Progenitor cell of endocrine pancreas (in vitro differentiated cells): ENCODE results near the gene ARHGAP10. TPM values are rescaled to one million over a fixed set of nuclear protein-coding genes. Genes with fewer than 3 reads are reported as not detected.
A peak's percentile ranks its signal among the peaks of the same experiment; 100 is the strongest.
"Not testable (repeated sequence)": the region's sequence is repeated elsewhere in the genome, so short reads cannot be mapped to it uniquely, and the experiment has no call there.

Experiments
- DNase-seq: peaks from one replicate; pipeline ENCODE4 v3.0.0; 2021; ENCODE audit warnings: low spot score; ENCODE audit not compliant: unreplicated experiment
- H3K27ac Mint-ChIP-seq: 2 replicates; pipeline ENCODE4 v1.8.0; 2021; ENCODE audit warnings: mild to moderate bottlenecking, moderate library complexity, mixed read lengths
- H3K27me3 Mint-ChIP-seq: 2 replicates; pipeline ENCODE4 v1.8.0; 2021; ENCODE audit warnings: mixed read lengths
- H3K36me3 Mint-ChIP-seq: 2 replicates; pipeline ENCODE4 v1.8.0; 2022; ENCODE audit warnings: mixed read lengths; ENCODE audit not compliant: insufficient read depth
- H3K4me1 Mint-ChIP-seq: 2 replicates; pipeline ENCODE4 v1.8.0; 2021; ENCODE audit warnings: low read depth, mixed read lengths
- H3K4me3 Mint-ChIP-seq: 2 replicates; pipeline ENCODE4 v1.8.0; 2021; ENCODE audit warnings: low read depth, mild to moderate bottlenecking, moderate library complexity, mixed read lengths
- H3K9me3 Mint-ChIP-seq: 2 replicates; pipeline ENCODE4 v1.8.0; 2021; ENCODE audit warnings: low read depth, mixed read lengths
- CTCF ChIP-seq: fragments of 200-600 bp; sonication (generic); IDR thresholded peaks from one replicate; pipeline ENCODE4 v1.5.0; 2021; ENCODE audit warnings: antibody characterized with exemption, mild to moderate bottlenecking; ENCODE audit not compliant: unreplicated experiment
- total RNA-seq: library from RNA; stranded (reverse); gene quantifications from 2 replicates; pipeline ENCODE4 v1.2.1, GENCODE V29; 2021

Gene ARHGAP10
- total RNA-seq, 1 donor from 2014 or later, result 11.0 TPM

GRCh38 chr4:147793569-147794313 lies 61.9 kb downstream of the ARHGAP10 start:
- DNase-seq, result no peak
- peaks cover 11% of the 10 kb centered on the region for H3K4me1 Mint-ChIP-seq
- TF ChIP-seq CTCF, result no peak
- H3K4me3 Mint-ChIP-seq, result no peak overlapping the region
- peak overlapping the region; percentile 5 for H3K27ac Mint-ChIP-seq
- no peaks in the 10 kb centered on the region for H3K27me3 Mint-ChIP-seq
- H3K36me3 Mint-ChIP-seq, result no peaks in the 10 kb centered on the region
- no peaks in the 10 kb centered on the region for H3K9me3 Mint-ChIP-seq

- Mint-ChIP-seq H3K4me3 (no peak overlapping the region), H3K36me3 (no peaks in the 10 kb centered on the region), H3K9me3 (no peaks in the 10 kb centered on the region), H3K27me3 (no peaks in the 10 kb centered on the region), H3K4me1 (peaks cover 14% of the 10 kb centered on the region), H3K27ac (no peak overlapping the region)
- no peak for TF ChIP-seq CTCF
- no peak for DNase-seq
Measured at GRCh38 chr4:147794314-147794680, 62.4 kb downstream of the ARHGAP10 start.

- Mint-ChIP-seq H3K4me3 (no peak overlapping the region), H3K9me3 (no peaks in the 10 kb centered on the region), H3K36me3 (no peaks in the 10 kb centered on the region), H3K27ac (no peak overlapping the region), H3K4me1 (peaks cover 14% of the 10 kb centered on the region), H3K27me3 (no peaks in the 10 kb centered on the region)
- no peak for TF ChIP-seq CTCF
- DNase-seq, result no peak
Measured at GRCh38 chr4:147794787-147795413, 63.0 kb downstream of the ARHGAP10 start.

GRCh38 chr4:147799057-147799456 lies 67.2 kb downstream of the ARHGAP10 start:
- not testable (repeated sequence) for H3K9me3 Mint-ChIP-seq, H3K4me1 Mint-ChIP-seq, H3K4me3 Mint-ChIP-seq, H3K36me3 Mint-ChIP-seq, H3K27me3 Mint-ChIP-seq, DNase-seq, H3K27ac Mint-ChIP-seq

- TF ChIP-seq CTCF, result no peak
- H3K27me3 Mint-ChIP-seq, result no peaks in the 10 kb centered on the region
- no peak overlapping the region for H3K4me3 Mint-ChIP-seq
- no peak overlapping the region for H3K27ac Mint-ChIP-seq
- DNase-seq, result no peak
- no peaks in the 10 kb centered on the region for H3K36me3 Mint-ChIP-seq
- H3K4me1 Mint-ChIP-seq, result peaks cover 13% of the 10 kb centered on the region
- no peaks in the 10 kb centered on the region for H3K9me3 Mint-ChIP-seq
Measured at GRCh38 chr4:147799986-147800555, 68.2 kb downstream of the ARHGAP10 start.
